Parathyroid adenoma (tissue), 2 donors: ENCODE measurements around the gene GRIA1.

ENCODE experiments used
- H2AFZ ChIP-seq: fragments of 300-600 bp; sonication (generic); one replicate; pipeline ENCODE4 v1.7.0; 2017; ENCODE audit warnings: antibody characterized with exemption, mild to moderate bottlenecking
- H3K27ac ChIP-seq: fragments of 300-600 bp; sonication (generic); one replicate; pipeline ENCODE4 v1.7.0; 2017
- H3K27me3 ChIP-seq: fragments of 300-600 bp; sonication (generic); one replicate; pipeline ENCODE4 v1.7.0; 2017; ENCODE audit warnings: low read length; ENCODE audit not compliant: control insufficient read depth, insufficient read depth
- H3K36me3 ChIP-seq: fragments of 300-600 bp; sonication (generic); one replicate; pipeline ENCODE4 v1.7.0; 2017; ENCODE audit warnings: low read length; ENCODE audit not compliant: control insufficient read depth, insufficient read depth
- H3K4me1 ChIP-seq: fragments of 300-600 bp; sonication (generic); one replicate; pipeline ENCODE4 v1.7.0; 2017; ENCODE audit warnings: control low read depth
- H3K4me2 ChIP-seq: fragments of 300-600 bp; sonication (generic); one replicate; pipeline ENCODE4 v1.7.0; 2017; ENCODE audit warnings: low read length
- H3K4me3 ChIP-seq: fragments of 300-600 bp; sonication (generic); one replicate; pipeline ENCODE4 v1.7.0; 2017; ENCODE audit warnings: low read depth, low read length
- H3K79me2 ChIP-seq: fragments of 300-600 bp; sonication (generic); one replicate; pipeline ENCODE4 v1.7.0; 2017; ENCODE audit warnings: control low read depth
- H3K9ac ChIP-seq: fragments of 300-600 bp; sonication (generic); one replicate; pipeline ENCODE4 v1.7.0; 2017; ENCODE audit warnings: mild to moderate bottlenecking
- H3K9me3 ChIP-seq: fragments of 300-600 bp; sonication (generic); one replicate; pipeline ENCODE4 v1.7.0; 2017; ENCODE audit warnings: low read length; ENCODE audit not compliant: control insufficient read depth
- CTCF ChIP-seq: fragments of 300-600 bp; sonication (generic); IDR thresholded peaks from one replicate; pipeline ENCODE4 v1.7.0; 2017; ENCODE audit warnings: antibody characterized with exemption, mild to moderate bottlenecking
- donor health status: primary hyperparathyroidism.

The GRIA1 gene

GRCh38 chr5:153783362-153783658 is 292.8 kb downstream of the GRIA1 start:
- Histone ChIP-seq H3K4me3 (no peak overlapping the region), H3K9me3 (no peaks in the 10 kb centered on the region), H3K27ac (no peak overlapping the region), H2AFZ (no peak overlapping the region), H3K27me3 (no peaks in the 10 kb centered on the region), H3K4me1 (no peaks in the 10 kb centered on the region), H3K4me2 (no peak overlapping the region), H3K79me2 (no peaks in the 10 kb centered on the region), H3K36me3 (no peaks in the 10 kb centered on the region), H3K9ac (no peak overlapping the region)
- TF ChIP-seq CTCF, result no peak

GRCh38 chr5:153784277-153784676 is 293.8 kb downstream of the GRIA1 start:
- Histone ChIP-seq H3K27me3 (no peaks in the 10 kb centered on the region), H3K36me3 (no peaks in the 10 kb centered on the region), H3K27ac (no peak overlapping the region), H2AFZ (no peak overlapping the region), H3K4me1 (no peaks in the 10 kb centered on the region), H3K4me2 (no peak overlapping the region), H3K79me2 (no peaks in the 10 kb centered on the region), H3K4me3 (no peak overlapping the region), H3K9ac (no peak overlapping the region), H3K9me3 (no peaks in the 10 kb centered on the region)
- no peak for TF ChIP-seq CTCF

- H2AFZ ChIP-seq, result no peak overlapping the region
- no peaks in the 10 kb centered on the region for H3K27me3 ChIP-seq
- H3K4me3 ChIP-seq, result no peak overlapping the region
- no peak overlapping the region for H3K4me2 ChIP-seq
- H3K9ac ChIP-seq, result no peak overlapping the region
- no peak overlapping the region for H3K27ac ChIP-seq
- no peaks in the 10 kb centered on the region for H3K9me3 ChIP-seq
- H3K79me2 ChIP-seq, result no peaks in the 10 kb centered on the region
- no peaks in the 10 kb centered on the region for H3K36me3 ChIP-seq
- TF ChIP-seq CTCF, result no peak
- H3K4me1 ChIP-seq, result no peaks in the 10 kb centered on the region
Measured at GRCh38 chr5:153791339-153791738, 300.9 kb downstream of the GRIA1 start.

GRCh38 chr5:153792305-153792704 is 301.8 kb downstream of the GRIA1 start:
- no peak for TF ChIP-seq CTCF
- Histone ChIP-seq H3K36me3 (no peaks in the 10 kb centered on the region), H3K9ac (no peak overlapping the region), H3K4me2 (no peak overlapping the region), H2AFZ (no peak overlapping the region), H3K9me3 (no peaks in the 10 kb centered on the region), H3K79me2 (no peaks in the 10 kb centered on the region), H3K4me3 (no peak overlapping the region), H3K27ac (no peak overlapping the region), H3K27me3 (no peaks in the 10 kb centered on the region), H3K4me1 (no peaks in the 10 kb centered on the region)

GRCh38 chr5:153793699-153794098 is 303.2 kb downstream of the GRIA1 start:
- H2AFZ ChIP-seq, result no peak overlapping the region

More at GRCh38 chr5:153793699-153794098, 303.2 kb downstream of the GRIA1 start:
- no peaks in the 10 kb centered on the region for H3K27me3 ChIP-seq
- H3K36me3 ChIP-seq, result no peaks in the 10 kb centered on the region
- H3K9me3 ChIP-seq, result no peaks in the 10 kb centered on the region
- H3K27ac ChIP-seq, result no peak overlapping the region
- no peak overlapping the region for H3K4me3 ChIP-seq
- H3K4me2 ChIP-seq, result no peak overlapping the region
- H3K9ac ChIP-seq, result no peak overlapping the region
- no peak for TF ChIP-seq CTCF
- no peaks in the 10 kb centered on the region for H3K4me1 ChIP-seq
- H3K79me2 ChIP-seq, result no peaks in the 10 kb centered on the region
